ENCODE measurements around the gene BYSL.

DNA sequence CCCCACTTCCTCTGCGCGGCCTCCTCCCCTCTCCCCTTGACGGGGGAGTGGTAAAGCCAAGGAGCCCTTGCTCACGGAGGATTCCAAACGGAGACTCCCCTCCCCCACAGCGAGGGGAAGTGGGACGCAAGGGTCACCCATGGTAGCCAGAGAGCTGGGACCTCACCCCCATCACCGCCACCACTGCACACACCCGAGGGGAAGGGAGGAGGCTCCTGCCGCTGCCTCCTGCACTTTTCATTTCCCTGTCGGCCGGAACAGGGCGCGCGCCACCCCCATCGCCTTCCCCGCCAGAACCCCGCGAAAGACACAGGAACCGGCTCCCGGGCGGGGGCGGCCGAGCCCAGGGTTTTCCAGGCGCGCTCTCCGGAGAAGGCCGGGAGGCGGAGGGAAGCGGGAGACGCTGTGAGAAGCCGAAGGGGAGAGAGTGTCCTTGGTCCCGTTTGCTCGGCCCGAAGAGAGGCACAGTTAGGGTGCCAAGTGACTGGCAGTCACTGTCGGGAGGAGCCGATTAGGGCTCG lies 19.5 kb downstream of the BYSL start:
- TF ChIP-seq SP1 (IDR thresholded peaks at IDR 0.05) (no peak), TAF1 (conservative IDR thresholded peaks at IDR 0.05) (no peak), EGR1 (IDR thresholded peaks at IDR 0.05; ENCODE audit: low read depth in 2 of 2) (no peak), YY1 (IDR thresholded peaks at IDR 0.05) (no peak), RAD21 (IDR thresholded peaks at IDR 0.05) (no peak)
- TF ChIP-seq, protein P1, sequence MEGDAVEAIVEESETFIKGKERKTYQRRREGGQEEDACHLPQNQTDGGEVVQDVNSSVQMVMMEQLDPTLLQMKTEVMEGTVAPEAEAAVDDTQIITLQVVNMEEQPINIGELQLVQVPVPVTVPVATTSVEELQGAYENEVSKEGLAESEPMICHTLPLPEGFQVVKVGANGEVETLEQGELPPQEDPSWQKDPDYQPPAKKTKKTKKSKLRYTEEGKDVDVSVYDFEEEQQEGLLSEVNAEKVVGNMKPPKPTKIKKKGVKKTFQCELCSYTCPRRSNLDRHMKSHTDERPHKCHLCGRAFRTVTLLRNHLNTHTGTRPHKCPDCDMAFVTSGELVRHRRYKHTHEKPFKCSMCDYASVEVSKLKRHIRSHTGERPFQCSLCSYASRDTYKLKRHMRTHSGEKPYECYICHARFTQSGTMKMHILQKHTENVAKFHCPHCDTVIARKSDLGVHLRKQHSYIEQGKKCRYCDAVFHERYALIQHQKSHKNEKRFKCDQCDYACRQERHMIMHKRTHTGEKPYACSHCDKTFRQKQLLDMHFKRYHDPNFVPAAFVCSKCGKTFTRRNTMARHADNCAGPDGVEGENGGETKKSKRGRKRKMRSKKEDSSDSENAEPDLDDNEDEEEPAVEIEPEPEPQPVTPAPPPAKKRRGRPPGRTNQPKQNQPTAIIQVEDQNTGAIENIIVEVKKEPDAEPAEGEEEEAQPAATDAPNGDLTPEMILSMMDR (IDR thresholded peaks at IDR 0.05; ENCODE audit: low read depth, low read length, missing input control), result no peak

All from liver (tissue), 3 donors.